ENCODE results near the gene GRIK4. TPM values are rescaled to one million over a fixed set of nuclear protein-coding genes. Genes with fewer than 3 reads are reported as not detected.

The GRIK4 gene
- total RNA-seq, 1 experiment from 2014 or later, result not detected

DNA sequence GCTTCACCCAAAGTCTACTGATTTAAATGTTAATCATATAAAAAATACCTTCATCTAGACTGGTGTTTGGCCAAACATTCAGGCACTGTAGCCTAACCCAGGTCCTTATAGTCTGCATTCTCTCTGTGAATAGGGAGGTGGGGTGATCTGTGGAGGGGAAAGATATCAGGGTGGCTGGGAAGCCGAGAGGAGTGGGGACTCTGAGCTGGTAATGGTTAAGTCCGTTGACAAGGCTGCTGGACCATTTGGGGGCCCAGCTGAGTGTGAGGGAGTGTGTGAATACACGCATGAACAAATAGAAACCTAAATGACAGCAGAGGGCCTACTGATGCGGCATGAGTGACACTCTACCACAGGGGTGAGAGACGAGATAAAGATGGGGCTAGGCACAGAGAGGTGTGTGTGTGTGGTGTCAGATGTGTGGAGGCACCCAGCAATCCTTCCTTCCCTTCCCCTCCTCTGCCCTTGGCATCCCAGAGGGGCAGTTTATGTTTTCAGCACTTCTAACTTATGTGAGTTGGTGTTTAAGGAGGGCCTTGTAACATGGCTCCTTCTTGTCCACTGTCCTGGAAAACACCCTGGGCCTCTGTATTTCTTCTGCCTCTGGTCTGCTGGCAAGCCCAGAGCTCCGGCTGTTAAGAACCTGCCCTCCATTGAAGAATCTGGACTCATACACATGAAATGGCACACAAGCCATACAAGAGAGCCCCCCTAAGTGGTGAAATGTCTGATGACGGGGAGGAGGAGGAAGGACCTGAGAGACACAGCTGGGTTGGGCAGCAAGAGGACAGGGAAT, 263.2 kb downstream of the GRIK4 start:
- DNase-seq, result no peak
- POLR2A ChIA-PET (ENCODE audit: unreplicated experiment), result no interaction called here
- H3K9ac ChIP-seq (ENCODE audit: low read length), result no peak overlapping the region
- no peak overlapping the region for H3K27ac ChIP-seq (ENCODE audit: low read length)
- no peaks in the 10 kb centered on the region for H4K20me1 ChIP-seq (ENCODE audit: low read length)
- no peaks in the 10 kb centered on the region for H3K9me2 ChIP-seq (replicated peaks; ENCODE audit: low read length)
- no TSS peak for BruUV-seq (replicated peaks)
- intact Hi-C loops (cut with micrococcal nuclease), result no loop called here
- H3F3A ChIP-seq (ENCODE audit: low read length, unreplicated experiment), result no peaks in the 10 kb centered on the region
- no peaks in the 10 kb centered on the region for H3K79me2 ChIP-seq (ENCODE audit: low read length)
- no peaks in the 10 kb centered on the region for H3K36me3 ChIP-seq (ENCODE audit: low read depth, low read length)
- no peaks in the 10 kb centered on the region for H3K9me3 ChIP-seq (ENCODE audit: low read length)
- H3K4me3 ChIP-seq (ENCODE audit: low read length), result no peak overlapping the region
- H2AFZ ChIP-seq (ENCODE audit: low read length), result no peak overlapping the region
- CTCF ChIA-PET, result interaction anchor here (0.5 to 0.6 kb wide), 2 partner anchors 138 to 450 kb away, joined by 3 to 5 read pairs; partner anchors contain the start of gene TLCD5
- peaks cover 14% of the 10 kb centered on the region for H3K4me1 ChIP-seq (ENCODE audit: insufficient read depth, low read length)
- TF ChIP-seq EZH2 (IDR thresholded peaks at IDR 0.05; ENCODE audit: low read length, unreplicated experiment) (no peak), EZH2phosphoT487 (IDR thresholded peaks at IDR 0.05; ENCODE audit: borderline replicate concordance, low read length) (no peak)
- TF ChIP-seq, protein P1, sequence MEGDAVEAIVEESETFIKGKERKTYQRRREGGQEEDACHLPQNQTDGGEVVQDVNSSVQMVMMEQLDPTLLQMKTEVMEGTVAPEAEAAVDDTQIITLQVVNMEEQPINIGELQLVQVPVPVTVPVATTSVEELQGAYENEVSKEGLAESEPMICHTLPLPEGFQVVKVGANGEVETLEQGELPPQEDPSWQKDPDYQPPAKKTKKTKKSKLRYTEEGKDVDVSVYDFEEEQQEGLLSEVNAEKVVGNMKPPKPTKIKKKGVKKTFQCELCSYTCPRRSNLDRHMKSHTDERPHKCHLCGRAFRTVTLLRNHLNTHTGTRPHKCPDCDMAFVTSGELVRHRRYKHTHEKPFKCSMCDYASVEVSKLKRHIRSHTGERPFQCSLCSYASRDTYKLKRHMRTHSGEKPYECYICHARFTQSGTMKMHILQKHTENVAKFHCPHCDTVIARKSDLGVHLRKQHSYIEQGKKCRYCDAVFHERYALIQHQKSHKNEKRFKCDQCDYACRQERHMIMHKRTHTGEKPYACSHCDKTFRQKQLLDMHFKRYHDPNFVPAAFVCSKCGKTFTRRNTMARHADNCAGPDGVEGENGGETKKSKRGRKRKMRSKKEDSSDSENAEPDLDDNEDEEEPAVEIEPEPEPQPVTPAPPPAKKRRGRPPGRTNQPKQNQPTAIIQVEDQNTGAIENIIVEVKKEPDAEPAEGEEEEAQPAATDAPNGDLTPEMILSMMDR (conservative IDR thresholded peaks at IDR 0.05; ENCODE audit: low read depth, low read length), result no peak
- no peak overlapping the region for H3K4me2 ChIP-seq (ENCODE audit: low read length)
- H3K27me3 ChIP-seq (ENCODE audit: low read length), result peaks cover 30% of the 10 kb centered on the region
- ATAC-seq, result no peak

DNA sequence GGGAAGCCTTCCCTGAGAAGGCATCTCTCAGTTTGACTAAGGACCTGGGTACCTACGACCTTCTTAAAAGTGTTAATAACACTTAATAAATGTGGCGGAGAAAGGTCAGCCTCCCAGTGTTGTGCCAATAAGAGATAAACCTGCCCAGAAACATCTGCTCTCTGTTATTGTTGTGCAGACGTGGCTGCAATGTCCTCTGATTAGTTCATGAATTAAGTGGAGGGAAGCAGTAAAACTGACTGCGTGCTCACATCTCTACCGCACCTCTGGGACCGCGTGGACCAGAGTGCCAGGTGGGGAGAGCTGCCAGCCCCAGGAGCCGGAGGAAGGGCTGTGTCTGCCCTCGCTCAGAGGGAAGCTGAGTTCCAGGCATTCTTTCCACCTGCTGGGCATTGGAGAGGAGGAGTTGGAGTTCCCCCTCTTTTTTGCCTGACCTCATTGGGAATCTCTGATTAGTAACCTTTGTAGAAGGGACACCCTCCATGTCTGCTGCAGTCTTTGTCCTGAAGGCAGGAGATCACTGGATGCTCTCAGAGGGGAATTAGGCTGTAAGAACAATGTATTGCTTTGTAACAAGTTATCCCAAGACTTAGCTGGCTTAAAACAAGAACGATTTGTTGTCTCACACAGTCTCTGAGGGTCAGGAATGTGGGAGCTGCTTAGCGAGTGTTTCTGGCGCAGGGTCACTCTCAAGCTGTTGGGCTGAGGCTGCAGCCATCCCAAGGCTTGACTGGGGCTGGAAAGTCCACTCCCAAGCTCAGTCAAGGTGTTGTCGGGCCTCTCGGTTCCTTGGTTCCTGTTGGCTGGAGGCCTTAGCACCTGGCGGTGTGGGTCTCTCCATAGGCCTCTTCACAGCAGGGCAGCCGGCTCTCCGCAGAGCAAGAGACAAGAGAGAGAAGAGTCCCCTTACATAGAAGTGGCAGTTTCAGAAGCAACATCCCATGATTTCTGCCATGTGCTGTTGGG, 264.7 kb downstream of the GRIK4 start:
- no peak for ATAC-seq
- no peak overlapping the region for H3K4me2 ChIP-seq (ENCODE audit: low read length)
- CTCF ChIA-PET, result no interaction called here

More for the DNA sequence above, 264.7 kb downstream of the GRIK4 start:
- Histone ChIP-seq H3K36me3 (ENCODE audit: low read depth, low read length) (no peaks in the 10 kb centered on the region), H3K9me2 (replicated peaks; ENCODE audit: low read length) (no peaks in the 10 kb centered on the region), H3K27me3 (ENCODE audit: low read length) (peaks cover 30% of the 10 kb centered on the region), H3K4me1 (ENCODE audit: insufficient read depth, low read length) (peaks cover 25% of the 10 kb centered on the region), H2AFZ (ENCODE audit: low read length) (no peak overlapping the region), H3K9ac (ENCODE audit: low read length) (no peak overlapping the region), H3K9me3 (ENCODE audit: low read length) (no peaks in the 10 kb centered on the region), H3K27ac (ENCODE audit: low read length) (no peak overlapping the region), H3K79me2 (ENCODE audit: low read length) (no peaks in the 10 kb centered on the region), H3F3A (ENCODE audit: low read length, unreplicated experiment) (no peaks in the 10 kb centered on the region), H3K4me3 (ENCODE audit: low read length) (no peak overlapping the region), H4K20me1 (ENCODE audit: low read length) (no peaks in the 10 kb centered on the region)
- TF ChIP-seq EZH2phosphoT487 (IDR thresholded peaks at IDR 0.05; ENCODE audit: borderline replicate concordance, low read length), result no peak
- TF ChIP-seq, protein P1 (conservative IDR thresholded peaks at IDR 0.05; ENCODE audit: low read depth, low read length), result no peak
- TF ChIP-seq EZH2 (IDR thresholded peaks at IDR 0.05; ENCODE audit: low read length, unreplicated experiment), result no peak
- intact Hi-C loops (cut with micrococcal nuclease), result no loop called here
- DNase-seq, result no peak
- POLR2A ChIA-PET (ENCODE audit: unreplicated experiment), result no interaction called here
- BruUV-seq (replicated peaks), result no TSS peak

Data from PC-3 (cell line).